Breast epithelium (tissue), 4 donors: ENCODE measurements around the gene RAB7A. TPM values are rescaled to one million over a fixed set of nuclear protein-coding genes. Genes with fewer than 3 reads are reported as not detected.

Experiments
- DNase-seq, 2 donors: peaks; one replicate each; pipeline ENCODE4 v3.0.0-alpha.2; 2019; ENCODE audit warnings: low spot score in 2 of 2
- H3K27ac ChIP-seq, 2 donors: fragments of 200-600 bp; sonication (generic) in 1 of 2; one replicate each; pipeline ENCODE4 v1.5.1; 2016 to 2019; ENCODE audit warnings: mild to moderate bottlenecking in 1 of 2
- H3K27me3 ChIP-seq, 2 donors: fragments of 200-600 bp; sonication (generic) in 1 of 2; one replicate each; pipeline versions ENCODE4 v1.5.1 to v1.6.0; 2017 to 2019; ENCODE audit warnings: control low read depth in 1 of 2, mild to moderate bottlenecking in 1 of 2
- H3K36me3 ChIP-seq: fragments of 200-600 bp; one replicate; pipeline ENCODE4 v1.5.1; 2019
- H3K4me1 ChIP-seq, 2 donors: fragments of 200-600 bp; sonication (generic); one replicate each; pipeline ENCODE4 v1.5.1; 2016 to 2019; ENCODE audit warnings: control low read depth in 1 of 2
- H3K4me3 ChIP-seq, 3 donors: fragments of 200-600 bp; sonication (generic); 1 replicate in 2 of 3; 2 replicates in 1 of 3; pipeline ENCODE4 v1.5.1; 2016 to 2019; ENCODE audit warnings: mild to moderate bottlenecking in 3 of 3, moderate library complexity in 2 of 3
- H3K9me3 ChIP-seq, 2 donors: fragments of 200-600 bp; sonication (generic) in 1 of 2; one replicate each; pipeline ENCODE4 v1.5.1; 2016 to 2019; ENCODE audit warnings: control low read depth in 1 of 2
- POLR2A ChIP-seq: fragments of 450-650 bp; IDR thresholded peaks from one replicate; pipeline ENCODE4 v1.6.1; 2016; ENCODE audit warnings: antibody characterized with exemption, mild to moderate bottlenecking, moderate library complexity
- POLR2AphosphoS5 ChIP-seq, 3 donors: sonication (generic); formaldehyde crosslinking; IDR thresholded peaks; one replicate each; pipeline ENCODE4 v1.6.1; 2017; ENCODE audit warnings: antibody characterized with exemption in 3 of 3
- intact Hi-C: fragments of 100-400 bp; cut with DNase I; formaldehyde crosslinking; loops from one replicate; pipeline ENCODE4 v1.15.1; 2023; ENCODE audit warnings: low total_unique reads
- total RNA-seq, 3 donors: library from RNA; depleted of rRNA; stranded (reverse); fragments of >200 nt; gene quantifications; one replicate each; pipeline ENCODE4 v1.1.0, GENCODE V29; 2016
- TF ChIP-seq, protein P1 (sequence below), 3 donors: fragments of 450-650 bp; IDR thresholded peaks; one replicate each; pipeline ENCODE4 v1.5.1; 2016 to 2017; ENCODE audit warnings: antibody characterized with exemption in 3 of 3, mild to moderate bottlenecking in 3 of 3, moderate library complexity in 3 of 3

RAB7A gene
- total RNA-seq, 3 donors from 2014 or later = 105 to 114 (median 110) TPM

DNA sequence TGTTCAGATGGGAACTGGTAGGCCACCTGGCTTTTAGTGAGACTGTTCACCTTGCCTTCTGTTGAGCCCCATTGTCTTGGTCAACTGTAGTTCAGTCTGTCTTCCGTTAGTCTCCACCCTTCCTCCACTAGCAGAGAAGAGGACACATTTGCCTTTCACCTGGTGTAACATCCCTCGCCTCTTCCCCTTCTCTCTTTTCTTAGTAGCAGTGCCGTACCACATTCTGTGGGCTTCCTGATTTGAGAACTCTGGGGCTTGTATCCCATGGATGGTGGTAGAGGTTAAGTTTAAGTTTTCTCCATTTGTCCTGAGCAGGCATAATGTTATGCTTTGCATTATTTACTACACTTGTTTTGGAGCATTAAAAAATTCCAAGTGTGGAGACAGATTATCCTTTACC, 49.3 kb downstream of the RAB7A start:
- no peaks in the 10 kb centered on the region for H3K9me3 ChIP-seq
- H3K4me3 ChIP-seq = no peak overlapping the region
- H3K36me3 ChIP-seq = no peaks in the 10 kb centered on the region
- no peaks in the 10 kb centered on the region for H3K27me3 ChIP-seq
- no peak for DNase-seq
- H3K27ac ChIP-seq = no peak overlapping the region
- intact Hi-C loops = no loop called here
- no peaks in the 10 kb centered on the region for H3K4me1 ChIP-seq
- no peak for TF ChIP-seq POLR2AphosphoS5 (IDR thresholded peaks at IDR 0.05)
- TF ChIP-seq, protein P1, sequence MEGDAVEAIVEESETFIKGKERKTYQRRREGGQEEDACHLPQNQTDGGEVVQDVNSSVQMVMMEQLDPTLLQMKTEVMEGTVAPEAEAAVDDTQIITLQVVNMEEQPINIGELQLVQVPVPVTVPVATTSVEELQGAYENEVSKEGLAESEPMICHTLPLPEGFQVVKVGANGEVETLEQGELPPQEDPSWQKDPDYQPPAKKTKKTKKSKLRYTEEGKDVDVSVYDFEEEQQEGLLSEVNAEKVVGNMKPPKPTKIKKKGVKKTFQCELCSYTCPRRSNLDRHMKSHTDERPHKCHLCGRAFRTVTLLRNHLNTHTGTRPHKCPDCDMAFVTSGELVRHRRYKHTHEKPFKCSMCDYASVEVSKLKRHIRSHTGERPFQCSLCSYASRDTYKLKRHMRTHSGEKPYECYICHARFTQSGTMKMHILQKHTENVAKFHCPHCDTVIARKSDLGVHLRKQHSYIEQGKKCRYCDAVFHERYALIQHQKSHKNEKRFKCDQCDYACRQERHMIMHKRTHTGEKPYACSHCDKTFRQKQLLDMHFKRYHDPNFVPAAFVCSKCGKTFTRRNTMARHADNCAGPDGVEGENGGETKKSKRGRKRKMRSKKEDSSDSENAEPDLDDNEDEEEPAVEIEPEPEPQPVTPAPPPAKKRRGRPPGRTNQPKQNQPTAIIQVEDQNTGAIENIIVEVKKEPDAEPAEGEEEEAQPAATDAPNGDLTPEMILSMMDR (IDR thresholded peaks at IDR 0.05) = no peak
- no peak for TF ChIP-seq POLR2A

DNA sequence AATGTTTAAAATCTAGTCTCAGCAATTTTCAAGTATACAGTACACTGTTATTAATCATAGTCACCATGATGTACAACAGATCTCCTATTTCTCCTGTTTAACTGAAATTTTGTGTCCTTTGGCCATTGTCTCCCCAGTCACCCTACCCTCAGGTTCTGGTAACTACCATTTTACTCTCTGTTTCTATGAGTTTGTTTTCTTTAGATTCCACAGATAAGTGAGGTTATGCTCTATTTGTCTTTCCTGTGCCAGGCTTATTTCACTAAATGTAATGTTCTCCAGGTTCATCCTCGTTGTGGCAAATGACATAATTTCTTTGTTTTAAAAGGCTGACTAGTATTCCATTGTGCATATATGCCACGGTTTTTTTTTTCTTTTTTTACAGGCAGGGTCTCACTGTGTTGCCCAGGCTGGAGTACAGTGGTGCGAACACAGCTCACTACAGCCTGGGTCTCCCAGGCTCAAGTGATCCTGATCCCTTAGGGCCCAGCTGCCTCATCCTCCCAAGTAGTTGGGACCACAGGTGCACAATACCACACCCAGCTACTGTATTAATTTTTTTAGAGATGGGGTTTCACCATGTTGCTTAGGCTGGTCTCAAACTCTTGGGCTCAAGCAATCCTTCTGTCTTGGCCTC, 50.0 kb downstream of the RAB7A start:
- TF ChIP-seq POLR2AphosphoS5 (IDR thresholded peaks at IDR 0.05) (no peak), POLR2A (no peak)
- TF ChIP-seq, protein P1 (IDR thresholded peaks at IDR 0.05) = no peak
- Histone ChIP-seq H3K4me3 (no peak overlapping the region), H3K27me3 (no peaks in the 10 kb centered on the region), H3K27ac (peak overlapping the region in 1 of 2 donors; percentile 10), H3K36me3 (no peaks in the 10 kb centered on the region), H3K9me3 (no peaks in the 10 kb centered on the region), H3K4me1 (no peaks in the 10 kb centered on the region)
- intact Hi-C loops = no loop called here
- no peak for DNase-seq

DNA sequence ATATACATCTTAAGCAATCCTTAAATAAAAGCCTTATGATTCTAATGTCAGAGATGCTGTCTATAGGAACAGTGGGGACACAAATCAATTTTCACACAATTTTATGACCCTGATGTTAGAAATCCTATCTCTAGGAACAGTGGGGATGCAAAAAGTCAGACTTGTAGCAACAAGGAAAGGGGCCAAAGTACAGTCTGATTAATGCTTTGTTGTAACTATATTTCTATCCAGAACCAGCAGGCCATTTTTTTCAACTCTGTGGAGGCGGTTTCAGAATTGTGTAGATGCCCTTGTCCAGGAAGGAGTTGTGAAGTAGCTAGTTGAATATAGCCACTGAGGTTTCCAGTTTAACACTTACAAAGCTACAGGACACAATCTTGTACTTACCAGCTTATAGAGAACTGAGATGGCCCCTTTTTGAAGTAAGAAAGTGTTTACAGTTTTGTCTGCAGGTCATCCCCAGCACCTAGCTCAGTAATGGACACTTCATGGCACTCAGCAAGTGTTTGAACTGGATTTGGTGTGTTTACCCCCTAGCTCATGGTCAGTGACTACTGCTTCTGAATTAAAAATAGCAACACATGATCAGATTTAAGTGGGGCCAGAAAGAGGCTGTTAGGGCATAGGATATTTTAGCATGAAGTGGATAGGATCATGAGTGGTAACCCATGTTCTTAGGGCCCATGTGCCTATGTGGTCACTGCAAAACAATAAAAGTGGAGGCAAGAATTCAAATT, 54.3 kb downstream of the RAB7A start:
- intact Hi-C loops = no loop called here
- H3K9me3 ChIP-seq = no peaks in the 10 kb centered on the region
- no peak overlapping the region for H3K4me3 ChIP-seq
- DNase-seq = no peak
- H3K27ac ChIP-seq = no peak overlapping the region
- no peaks in the 10 kb centered on the region for H3K36me3 ChIP-seq
- H3K27me3 ChIP-seq = no peaks in the 10 kb centered on the region
- H3K4me1 ChIP-seq = no peaks in the 10 kb centered on the region
- TF ChIP-seq, protein P1 (IDR thresholded peaks at IDR 0.05) = no peak

DNA sequence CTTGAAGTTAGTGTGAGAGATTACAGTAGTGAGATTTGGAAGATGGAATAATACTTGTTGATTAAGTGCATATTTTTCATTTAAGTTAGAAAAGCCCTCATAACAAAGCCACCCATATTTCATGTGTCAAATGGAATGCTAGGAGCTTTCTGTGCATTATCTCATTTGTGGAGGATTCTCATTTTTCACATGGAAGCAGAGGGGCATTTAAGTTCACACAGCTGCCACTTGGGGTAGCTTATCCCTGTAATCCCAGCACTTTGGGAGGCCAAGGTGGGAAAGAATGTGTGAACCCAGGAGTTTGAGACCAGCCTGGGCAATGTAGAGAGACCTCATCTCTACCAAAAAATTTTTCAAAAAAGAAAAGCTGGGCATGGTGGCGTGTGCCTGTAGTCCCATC, 55.2 kb downstream of the RAB7A start:
- no peaks in the 10 kb centered on the region for H3K36me3 ChIP-seq
- TF ChIP-seq POLR2AphosphoS5 (IDR thresholded peaks at IDR 0.05) (no peak), POLR2A (no peak)
- TF ChIP-seq, protein P1 (IDR thresholded peaks at IDR 0.05) = no peak
- DNase-seq = no peak
- no peak overlapping the region for H3K27ac ChIP-seq
- H3K27me3 ChIP-seq = no peaks in the 10 kb centered on the region
- H3K4me1 ChIP-seq = no peaks in the 10 kb centered on the region
- no peak overlapping the region for H3K4me3 ChIP-seq
- H3K9me3 ChIP-seq = no peaks in the 10 kb centered on the region
- intact Hi-C loops = no loop called here
